Right renal cortex interstitium (tissue), 3 donors: ENCODE data around the gene PRIMA1. TPM values are rescaled to one million over a fixed set of nuclear protein-coding genes. Genes with fewer than 3 reads are reported as not detected.

Experiments
- DNase-seq, 3 donors: peaks; one replicate each; pipeline ENCODE4 v3.0.0-alpha.2; 2013; ENCODE audit warnings: low read depth in 3 of 3, low spot score in 2 of 3
- polyA plus RNA-seq, 3 donors: library from polyadenylated mRNA; unstranded; fragments of 120-200 nt; gene quantifications; one replicate each; pipeline ENCODE4 v1.2.1, GENCODE V29; 2013; ENCODE audit not compliant: insufficient read length in 3 of 3

PRIMA1 gene
- polyA plus RNA-seq, 3 donors = 1.1 to 1.4 (median 1.1) TPM

DNA sequence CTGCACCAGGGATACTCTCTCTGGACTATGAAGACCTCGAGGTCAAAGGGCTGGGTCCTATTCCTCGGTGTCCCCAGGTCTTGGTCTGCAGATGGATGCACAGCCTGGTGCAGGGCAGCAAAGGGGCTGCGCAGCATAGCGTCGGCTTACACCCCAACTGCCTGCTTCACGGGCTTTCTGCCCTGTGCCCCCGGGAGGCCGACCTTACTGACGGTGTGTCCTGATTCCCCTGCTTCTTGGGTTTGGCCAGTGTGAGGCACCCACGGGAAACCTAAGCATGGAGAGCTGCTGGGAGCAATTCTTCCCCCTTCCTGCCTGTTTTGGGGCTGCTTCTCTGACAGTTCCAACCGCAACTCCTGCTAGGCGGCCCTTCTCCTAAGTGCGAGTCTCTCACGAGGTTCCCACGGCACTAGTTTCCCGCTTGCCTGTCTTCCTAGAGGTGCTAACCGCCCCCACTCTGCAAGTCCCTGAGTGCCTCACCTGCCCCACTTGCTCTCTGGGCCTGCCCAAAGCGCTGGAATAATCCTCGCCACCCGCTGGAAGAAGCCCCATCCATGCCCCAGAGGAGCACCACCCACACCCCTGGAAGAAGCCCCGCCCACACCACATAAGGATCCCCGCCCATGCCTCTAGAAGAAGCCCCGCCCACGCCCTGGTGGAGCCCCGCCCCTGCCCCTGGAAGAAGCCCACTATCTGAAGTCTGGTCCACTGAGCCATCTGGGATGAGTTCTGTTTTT is 54.0 kb downstream of the PRIMA1 start:
- DNase-seq = no peak

DNA sequence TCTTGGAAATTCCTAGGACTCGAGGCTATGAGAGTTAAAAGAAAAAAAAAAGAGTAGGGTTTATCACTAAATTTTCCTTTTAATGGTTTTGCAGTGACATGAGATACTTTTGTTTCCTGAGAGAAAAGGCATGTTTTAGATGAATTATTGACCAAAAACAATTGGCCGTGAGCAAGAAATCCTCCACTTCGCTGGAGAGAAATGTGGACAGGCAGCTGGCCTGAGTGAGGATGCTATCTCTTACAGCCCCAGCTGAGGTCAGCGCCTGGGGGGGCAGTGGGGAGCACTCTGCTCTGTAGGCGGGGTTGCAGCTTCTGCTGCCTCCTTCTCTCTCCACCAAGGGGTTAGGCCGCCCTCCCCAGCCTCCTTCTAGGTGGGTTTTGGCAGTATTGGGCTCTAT is 54.7 kb downstream of the PRIMA1 start:
- no peak for DNase-seq

DNA sequence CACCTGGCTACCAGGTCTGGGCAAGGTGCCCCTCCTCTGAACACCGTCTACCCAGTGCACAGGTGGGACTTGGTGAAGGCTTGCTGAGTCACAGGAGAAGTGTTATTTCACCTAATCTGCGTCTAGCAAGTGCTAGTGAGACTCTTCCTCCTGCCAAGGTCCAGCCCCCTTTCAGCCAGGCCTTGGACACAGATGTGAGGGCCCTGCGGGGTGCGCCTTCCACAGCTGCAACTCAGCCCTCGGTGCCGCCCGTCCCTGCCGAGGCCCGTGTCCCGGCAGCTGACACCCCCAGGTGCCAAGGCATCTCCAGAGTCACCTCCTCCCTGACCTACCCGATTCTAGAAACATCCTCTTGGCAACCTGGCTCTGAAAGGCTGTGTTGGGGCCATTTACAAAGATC is 55.1 kb downstream of the PRIMA1 start:
- no peak for DNase-seq

DNA sequence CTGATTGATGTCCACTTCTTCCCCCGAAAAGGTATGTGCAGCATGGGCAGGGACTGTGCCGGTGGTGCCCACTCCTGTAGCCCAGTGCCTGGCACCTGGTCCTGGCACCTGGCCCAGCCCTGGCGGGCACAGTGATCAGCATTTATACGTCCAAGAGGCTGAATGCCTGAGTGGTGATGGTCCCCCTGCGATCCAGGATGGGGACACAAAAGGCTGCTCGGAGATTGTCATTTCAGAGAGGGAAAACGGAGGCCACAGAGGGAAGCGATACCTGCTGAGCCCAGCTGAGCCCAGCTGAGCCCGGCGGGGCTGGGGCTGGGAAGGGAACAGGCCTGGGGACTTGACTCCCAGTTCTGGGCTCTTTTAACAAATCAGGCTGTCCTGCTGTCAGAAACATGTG is 55.8 kb downstream of the PRIMA1 start:
- DNase-seq = no peak

DNA sequence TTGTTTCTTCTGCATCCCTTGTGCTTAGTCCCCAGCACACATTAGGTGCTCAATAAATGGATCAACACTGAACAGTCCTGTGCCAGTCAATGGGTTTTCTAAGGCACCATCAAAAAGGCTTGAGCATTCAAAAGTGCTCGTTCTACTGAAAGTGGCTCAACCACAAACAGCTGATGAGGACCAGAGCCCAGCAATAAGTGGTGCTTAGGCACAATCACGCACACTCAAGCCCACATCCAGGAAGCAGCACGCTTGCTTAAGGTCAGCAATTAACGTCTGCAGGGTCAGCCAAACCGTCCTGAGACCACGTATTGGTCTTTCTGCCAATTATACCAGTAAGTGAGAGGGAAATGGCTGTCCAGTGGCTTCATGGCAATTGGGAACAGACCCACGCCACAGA is 56.5 kb downstream of the PRIMA1 start:
- no peak for DNase-seq

- no peak for DNase-seq
These were observed 58.3 kb downstream of the PRIMA1 start for GRCh38 chr14:93729993-93730392.

DNA sequence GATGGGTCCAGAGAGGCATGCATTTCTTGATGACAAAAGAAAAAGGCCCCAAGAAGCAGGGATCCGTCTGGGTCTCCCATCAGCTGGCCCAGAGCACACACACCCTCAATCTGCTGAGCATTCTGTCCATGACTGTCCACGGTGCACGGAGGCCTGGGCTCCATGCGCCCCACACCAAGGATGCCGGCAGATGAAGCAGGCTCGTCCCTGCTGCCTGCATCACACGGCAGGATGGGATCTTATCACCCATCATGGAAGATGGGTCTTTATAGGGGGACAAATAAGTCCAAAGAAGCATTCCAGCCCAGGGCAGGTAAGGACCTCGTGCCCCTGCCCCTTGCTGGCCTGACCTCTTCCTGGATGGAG is 59.7 kb downstream of the PRIMA1 start:
- DNase-seq = no peak

GRCh38 chr14:93727917-93728650 is 60.2 kb downstream of the PRIMA1 start:
- DNase-seq = no peak

DNA sequence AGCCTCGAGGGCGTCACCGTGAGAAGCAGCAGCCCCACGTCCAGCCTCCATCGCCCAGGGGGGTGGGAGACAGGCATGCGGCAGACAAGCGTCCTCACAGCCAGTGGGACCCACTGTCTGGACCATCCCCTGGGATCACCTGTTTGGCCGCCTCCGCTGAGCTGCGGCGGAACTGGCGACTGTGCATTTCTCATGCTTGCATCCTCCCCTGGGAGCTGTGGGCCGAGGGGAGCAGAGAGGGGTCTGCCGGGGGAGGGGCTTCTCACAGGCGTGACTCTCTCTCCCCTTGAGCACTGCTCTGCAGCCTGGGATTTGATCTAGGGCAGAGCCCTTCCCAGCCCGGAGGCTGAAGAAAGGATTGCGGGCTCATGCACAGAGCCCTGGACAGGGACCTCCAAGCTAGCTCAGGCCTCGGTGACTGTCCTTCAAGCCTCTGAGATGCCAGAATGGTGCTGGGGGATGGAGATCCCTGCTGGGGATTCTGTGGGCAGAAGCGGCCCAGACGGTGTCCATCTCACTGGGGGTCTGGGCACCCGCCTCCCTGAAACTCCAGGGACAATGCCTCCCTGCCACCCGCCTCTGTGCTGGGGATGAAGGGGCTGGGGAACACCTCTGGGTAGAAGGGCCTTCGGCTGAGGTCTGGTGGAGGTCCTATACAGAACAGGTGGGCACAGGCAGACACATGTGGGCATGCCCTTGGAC is 61.1 kb downstream of the PRIMA1 start:
- no peak for DNase-seq

DNA sequence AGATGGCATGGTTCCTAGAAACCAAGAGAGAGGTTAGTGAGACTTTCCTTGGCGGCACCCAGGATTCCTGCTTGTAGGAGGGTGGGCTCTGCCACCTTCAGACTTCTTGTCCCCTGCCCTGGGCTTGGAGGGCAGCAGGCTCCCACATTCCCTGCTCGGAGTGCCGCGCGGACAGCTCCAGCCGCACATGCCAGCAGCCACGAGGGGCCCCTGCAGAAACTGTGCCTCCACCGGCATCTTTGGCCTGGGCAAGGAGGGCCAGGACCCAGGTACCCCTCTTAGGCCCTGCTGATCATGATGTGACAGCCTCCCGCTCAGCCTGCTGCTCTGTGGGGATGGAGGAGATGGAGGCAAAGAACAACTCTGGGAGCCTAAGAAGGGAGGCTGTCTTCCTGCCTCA is 62.3 kb downstream of the PRIMA1 start:
- DNase-seq = no peak

DNA sequence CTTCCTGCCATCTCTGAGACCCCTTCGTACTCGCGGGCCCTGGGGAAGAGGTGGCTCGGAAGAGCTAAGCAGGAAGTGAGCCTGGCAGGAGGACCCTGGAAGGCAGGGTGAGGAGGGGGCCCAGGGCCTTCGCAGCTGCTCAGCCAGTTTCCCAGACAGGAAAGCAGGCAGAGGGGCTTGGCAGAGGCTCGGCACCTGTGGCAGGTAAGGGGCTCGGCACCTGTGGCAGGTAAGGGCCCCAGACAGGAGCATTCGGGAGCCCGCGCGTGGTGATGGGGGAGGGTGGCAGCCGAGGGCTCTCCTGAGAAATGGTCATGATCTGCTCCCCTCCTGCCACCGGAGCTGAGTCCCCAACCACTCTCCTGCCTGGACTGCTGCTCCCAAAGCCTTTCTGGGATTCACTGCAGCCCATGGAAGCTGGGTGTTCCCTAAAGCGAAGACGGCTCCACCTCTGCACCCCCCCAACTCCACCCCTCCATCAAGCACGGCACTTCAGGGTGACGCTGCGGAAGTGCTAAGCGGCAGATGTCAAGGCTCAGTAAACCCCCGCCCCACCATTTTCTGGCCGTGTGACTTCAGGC is 63.2 kb downstream of the PRIMA1 start:
- DNase-seq = no peak

- no peak for DNase-seq
These were observed 65.3 kb downstream of the PRIMA1 start for GRCh38 chr14:93723001-93723400.

DNA sequence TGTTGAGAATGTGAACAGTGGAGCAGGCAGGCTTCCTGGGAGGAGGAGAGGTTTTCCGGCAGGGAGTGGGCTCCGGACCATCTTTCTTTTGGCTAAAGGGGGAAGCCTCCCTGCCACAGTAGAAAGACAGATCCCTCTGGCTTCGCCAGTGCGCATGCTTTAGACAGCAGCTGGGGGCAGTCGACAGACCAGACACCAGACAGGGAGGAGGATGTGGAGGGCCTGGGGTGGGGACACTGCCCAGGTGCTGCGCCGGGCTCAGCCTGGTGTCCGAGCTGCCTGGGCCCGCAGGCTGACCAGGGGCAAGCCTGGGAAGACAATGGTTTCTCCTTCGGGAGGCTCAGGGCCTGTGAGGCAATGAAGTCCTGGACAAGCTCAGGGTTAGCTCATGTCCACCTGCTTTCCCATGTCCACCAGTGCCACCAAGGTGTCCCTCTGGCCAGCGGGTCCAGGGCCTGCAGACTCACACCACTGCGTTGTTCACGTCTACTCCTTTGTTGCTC is 67.3 kb downstream of the PRIMA1 start:
- DNase-seq = no peak

DNA sequence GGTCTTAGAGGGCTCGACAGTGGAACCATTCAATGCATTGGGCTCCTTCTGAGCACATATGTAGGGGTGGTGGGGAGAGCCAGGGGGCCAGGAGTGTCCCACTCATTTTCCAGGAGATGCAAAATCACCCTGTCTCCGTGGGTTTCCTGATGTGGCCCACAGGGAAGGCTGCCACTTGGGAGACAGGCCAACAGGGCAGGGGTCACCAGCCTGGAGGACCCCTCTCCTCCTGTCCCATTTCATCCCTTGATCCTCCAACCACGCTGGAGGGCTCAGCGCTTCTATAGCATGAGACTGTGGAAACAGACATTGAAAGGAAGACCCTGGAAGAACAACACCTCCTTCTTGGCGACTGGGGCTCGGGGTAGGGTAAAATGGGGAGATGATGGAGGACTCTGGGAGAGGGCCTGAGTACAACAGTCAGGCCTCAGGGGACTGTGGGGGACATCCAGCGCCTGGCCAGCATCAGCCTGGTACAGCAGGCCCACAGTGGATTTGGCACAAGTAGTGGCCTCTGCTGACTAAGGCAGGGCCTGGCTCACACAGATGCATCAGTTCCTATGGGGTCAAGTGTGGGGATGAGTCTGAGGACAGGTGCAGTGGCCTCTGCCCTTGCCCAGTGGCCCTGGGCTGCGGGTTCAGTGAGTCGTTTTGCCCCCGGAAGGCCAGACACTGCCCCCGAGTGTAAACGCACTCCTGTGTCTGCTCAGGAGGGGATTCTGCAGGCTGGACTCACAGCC is 68.0 kb downstream of the PRIMA1 start:
- DNase-seq = no peak

GRCh38 chr14:93719256-93719655 is 69.0 kb downstream of the PRIMA1 start:
- DNase-seq = no peak

GRCh38 chr14:93717668-93718320 is 70.5 kb downstream of the PRIMA1 start:
- DNase-seq = no peak

- no peak for DNase-seq
These were observed 71.3 kb downstream of the PRIMA1 start for GRCh38 chr14:93716746-93717667.

- DNase-seq = no peak
These were observed 72.1 kb downstream of the PRIMA1 start for GRCh38 chr14:93716002-93716745.
